Right hindlimb (tissue), 1 donor: ENCODE results near the gene KRTAP9-6.
"Not testable (repeated sequence)": the region's sequence is repeated elsewhere in the genome, so short reads cannot be mapped to it uniquely, and the experiment has no call there.

ENCODE experiments used
- DNase-seq: peaks from one replicate; pipeline ENCODE4 v3.0.0-alpha.2; 2018

Gene KRTAP9-6

DNA sequence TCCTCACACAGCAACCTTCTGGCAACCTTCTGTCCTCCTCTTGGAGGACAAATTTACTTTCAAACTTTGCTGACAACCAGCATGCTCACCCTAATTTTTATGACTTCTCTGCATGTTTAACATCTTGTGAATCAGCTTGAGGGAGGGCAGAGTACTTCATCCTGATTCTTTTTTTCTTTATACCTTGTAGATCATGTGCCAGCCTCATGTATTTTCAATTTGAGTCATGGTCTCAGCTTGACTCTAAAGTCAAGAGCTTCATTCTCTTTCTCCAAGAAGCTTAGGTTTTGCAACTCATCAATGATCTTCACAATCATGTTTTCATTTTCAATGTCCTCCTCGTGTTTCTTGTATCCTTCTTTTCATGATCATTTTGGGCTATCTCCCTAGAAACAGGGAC is 6.7 kb downstream of the KRTAP9-6 start:
- no peak for DNase-seq

DNA sequence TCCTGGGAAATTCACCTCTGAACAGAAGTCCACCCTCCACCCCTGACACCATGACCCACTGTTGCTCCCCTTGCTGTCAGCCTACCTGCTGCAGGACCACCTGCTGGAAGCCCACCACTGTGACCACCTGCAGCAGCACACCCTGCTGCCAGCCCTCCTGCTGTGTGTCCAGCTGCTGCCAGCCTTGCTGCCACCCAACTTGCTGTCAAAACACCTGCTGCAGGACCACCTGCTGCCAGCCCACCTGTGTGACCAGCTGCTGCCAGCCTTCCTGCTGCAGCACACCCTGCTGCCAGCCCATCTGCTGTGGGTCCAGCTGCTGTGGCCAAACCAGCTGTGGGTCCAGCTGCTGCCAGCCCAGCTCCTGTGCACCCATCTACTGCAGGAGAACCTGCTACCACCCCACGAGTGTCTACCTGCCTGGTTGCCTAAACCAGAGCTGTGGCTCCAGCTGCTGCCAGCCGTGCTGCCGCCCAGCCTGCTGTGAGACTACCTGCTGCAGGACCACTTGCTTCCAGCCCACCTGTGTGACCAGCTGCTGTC is 10.5 kb downstream of the KRTAP9-6 start, which contains the start of gene KRTAP9-7:
TSS of gene KRTAP9-7 (plus strand) at position 51 of the 543 bp plus-strand sequence. CDS start at position 51, 0 bp downstream.
- DNase-seq: not testable (repeated sequence)

DNA sequence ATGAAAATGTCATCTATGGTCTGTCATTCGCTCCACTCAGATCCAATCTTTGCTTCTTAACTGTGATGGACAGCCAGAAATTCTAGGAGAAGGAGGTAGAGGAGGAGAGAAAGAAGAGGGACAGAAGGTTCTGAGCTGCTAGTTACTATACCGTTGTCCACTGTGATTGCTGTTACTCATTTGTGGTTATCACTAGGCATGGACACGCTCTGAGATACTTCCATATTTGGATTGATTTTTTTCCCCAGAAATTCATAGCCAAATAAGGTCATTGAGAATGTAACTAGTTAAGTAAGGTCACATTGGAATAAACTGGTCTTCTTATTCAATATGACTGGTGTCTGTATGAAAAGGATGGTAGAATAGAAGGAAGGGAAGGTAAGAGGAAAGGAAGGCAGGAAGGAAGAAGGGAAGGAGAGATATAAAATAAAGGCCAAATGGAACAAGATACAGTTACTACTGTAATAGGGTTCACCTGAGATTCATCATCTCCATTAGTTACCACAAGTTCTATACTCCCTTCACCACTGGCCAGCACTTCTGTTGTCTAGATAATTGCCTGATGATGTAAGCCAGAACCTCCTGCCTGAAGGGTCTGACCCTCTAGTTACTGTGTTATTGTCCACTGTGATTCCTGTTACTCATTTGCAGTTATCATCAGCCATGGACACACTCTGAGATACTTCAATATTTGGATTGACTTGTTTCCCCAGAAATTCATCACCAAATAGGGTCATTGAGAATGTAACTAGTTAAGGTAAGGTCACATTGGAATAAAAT is 13.2 kb downstream of the KRTAP9-6 start:
- DNase-seq: no peak

DNA sequence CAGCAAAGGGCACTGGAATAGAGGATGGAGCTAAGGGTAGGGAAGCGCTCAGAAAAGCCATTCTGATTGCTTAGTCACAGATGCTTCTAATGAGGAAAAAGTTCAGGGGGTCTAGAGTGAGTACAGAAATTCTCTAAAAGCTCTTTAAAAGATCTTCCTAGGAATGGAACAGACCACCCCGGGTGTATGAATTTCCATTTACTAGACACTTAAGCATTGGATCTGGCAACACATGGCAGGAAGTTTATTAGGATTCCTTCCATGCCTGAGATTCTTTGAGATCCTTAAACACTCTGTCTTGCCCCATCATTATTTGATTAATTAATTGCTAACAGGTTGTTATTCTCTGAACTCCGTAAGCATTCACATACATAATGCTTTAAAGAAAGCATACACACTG is 18.9 kb downstream of the KRTAP9-6 start:
- no peak for DNase-seq

DNA sequence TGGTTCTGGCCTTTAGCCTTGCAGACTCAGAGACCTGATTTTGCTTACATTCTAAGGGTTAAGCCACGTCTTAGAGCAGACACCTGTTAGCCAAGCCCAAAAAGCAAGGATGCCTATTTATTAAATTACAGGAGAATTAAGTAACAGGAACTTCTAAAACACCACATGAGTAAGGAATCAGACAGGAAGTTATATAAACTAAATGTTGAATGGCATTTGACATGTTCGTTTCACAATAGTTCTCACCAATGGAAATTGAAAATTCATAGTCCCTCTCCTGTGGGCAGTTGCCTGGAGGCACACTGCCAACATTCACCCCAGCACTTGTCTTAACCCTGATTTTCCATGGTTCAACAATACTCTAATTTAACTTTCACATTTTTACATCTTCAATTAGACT is 19.4 kb downstream of the KRTAP9-6 start:
- DNase-seq: no peak

DNA sequence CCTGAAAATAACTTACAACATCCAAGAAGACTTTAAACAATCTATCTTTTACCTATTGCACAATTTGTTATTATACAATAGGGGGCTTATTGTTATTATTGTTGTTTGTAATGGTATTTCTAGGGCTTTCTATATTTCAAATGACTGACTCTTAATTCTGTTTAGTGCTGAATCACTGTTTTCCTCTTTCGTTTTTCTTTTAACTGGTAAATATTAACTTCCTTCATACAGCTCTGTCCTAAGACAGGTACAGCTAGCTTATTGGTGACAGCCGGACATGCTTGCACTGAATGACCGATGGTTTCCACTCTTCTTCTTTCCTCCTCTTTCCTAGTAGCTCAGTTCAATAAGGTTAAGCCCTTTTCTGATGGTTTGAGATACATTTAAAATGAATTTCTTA is 21.9 kb downstream of the KRTAP9-6 start:
- no peak for DNase-seq

DNA sequence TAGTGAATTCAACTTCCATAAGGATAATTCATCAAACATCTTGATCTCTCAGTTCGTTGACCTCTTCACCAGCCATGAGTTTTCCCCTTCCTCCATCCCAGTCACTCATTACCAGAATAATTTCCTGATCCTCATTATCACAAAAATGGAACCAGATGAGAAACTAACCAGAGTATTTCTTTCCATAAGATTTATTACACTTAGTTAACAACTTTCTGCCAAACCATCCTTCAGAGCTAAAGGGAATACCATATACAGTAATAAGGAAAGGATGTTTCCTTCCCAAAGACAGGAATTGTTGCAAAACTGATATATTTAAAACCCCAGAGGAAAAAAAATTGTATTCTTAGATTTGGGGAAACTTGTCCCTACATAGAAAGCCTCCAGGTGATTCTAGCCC is 28.8 kb downstream of the KRTAP9-6 start:
- no peak for DNase-seq

DNA sequence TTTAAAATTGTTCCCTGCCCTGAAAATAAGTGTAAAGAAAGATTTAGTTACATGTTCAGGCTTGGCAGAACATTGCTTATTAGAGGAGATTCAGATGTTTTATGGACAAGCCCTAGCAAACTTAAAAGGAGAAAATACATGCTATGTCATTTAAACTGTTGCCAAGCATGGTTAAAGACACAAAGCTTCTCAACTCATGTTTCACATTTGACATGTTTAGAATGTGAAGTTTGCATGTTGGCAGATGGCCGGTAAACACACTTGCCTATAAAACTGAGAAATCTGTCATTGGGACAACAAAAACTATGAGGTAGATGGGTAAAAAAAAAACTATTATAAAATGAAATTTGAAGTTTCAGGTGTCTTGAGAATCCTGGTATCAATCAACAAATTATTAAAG is 31.7 kb downstream of the KRTAP9-6 start:
- DNase-seq: no peak

DNA sequence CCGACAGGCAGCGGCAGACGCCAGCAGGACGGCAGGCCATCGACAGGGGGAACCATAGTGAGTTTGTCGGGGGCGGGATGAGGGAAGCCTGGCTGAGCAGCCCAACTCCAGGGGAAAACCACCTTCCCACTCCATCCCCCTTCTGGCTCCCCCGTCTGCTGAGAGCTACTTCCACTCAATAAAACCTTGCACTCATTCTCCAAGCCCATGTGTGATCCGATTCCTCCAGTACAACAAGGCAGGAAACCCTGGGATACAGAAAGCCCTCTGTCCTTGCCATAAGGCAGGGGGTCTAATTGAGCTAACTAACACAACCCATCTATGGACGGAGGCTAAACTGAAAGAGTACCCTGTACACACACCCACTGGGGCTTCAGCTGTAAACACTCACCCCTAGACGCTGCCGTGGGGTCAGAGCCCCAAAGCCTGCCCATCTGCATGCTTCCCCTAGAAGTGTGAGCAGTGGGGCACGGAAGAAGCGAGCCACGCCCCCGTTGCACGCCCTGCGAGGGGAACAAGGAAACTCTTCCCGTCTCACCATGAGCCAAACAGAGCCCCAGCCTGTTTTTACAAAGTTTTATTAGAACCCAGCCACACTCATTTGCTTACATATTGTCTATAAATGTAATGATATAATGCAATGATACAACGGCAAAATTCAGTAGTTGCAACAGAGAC is 33.4 kb downstream of the KRTAP9-6 start:
- no peak for DNase-seq

DNA sequence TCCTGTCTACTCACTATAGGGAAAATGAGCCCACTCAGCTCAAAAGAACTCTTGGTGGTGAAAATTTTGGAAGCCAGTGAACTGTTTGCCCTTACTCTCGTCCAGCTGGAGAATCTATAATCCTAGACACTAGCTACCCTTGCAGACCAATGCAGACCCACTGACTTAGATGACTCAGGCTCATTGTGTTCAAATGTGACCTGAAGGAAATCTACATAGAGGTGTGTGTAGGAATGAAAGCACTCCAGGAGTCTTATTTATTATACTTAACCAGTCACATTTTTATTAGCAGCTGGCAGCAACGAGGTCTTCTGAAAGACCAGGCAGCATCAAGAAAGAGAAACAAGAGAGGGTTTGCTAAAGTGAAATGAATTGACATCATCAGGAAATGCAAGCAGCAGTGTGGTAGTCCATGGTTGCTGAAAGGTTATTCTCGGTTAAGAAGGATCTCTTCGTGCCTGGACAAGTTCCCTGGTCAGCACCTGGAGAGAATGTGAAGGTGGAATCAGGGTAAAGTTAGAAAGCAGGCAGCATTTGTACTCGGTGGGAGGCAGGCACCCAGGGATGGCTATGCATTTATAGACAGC is 36.1 kb downstream of the KRTAP9-6 start:
- DNase-seq: no peak

DNA sequence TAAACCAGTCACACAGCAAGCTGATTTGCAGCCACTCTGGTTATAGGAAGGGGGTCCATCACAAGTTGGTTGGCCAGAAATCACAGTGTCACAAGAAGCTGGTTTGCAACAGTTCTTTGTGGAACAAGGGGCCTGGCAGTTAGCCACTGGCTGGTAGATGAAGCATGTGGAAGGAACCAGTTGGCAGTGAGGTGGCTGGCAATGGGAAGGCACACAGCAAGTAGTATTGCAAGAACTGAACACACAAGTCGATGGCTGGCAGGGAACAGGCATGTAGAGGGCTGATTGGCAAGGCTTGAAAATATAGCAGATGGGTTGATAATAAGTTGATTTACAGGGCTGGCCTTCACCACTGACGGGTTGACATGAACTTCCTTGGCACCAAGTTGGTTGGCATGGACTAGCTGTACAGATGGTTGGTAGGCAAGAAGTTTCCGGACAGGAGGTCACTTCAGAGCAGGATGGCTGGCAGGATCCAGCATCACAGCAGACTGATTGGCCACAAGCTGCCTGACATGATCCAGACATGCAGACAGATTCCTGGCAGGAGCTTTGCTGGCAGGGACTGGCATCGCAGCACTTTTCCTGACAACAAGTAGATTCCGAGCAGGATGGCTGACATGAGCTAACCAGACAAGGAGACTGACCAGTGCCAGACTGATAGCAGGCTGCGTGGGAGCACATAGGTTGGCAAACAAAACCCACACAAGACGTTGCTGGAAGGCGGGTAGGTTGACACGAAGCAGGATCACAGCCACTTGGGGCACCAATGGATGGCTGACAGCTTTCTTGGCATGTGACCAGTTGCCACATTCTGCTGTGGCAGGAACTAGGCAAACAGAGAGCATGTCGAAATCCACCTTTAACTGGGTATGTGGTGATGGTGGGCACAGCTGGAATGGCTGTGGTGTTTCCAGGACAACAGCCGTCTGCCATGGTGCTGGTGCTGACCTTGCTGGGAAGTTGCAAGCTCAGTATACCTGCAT is 37.0 kb downstream of the KRTAP9-6 start, which contains the start of gene KRTAP29-1:
TSS of gene KRTAP29-1 (minus strand) at position 936 of the 986 bp plus-strand sequence. CDS start at position 936, 0 bp downstream.
- no peak for DNase-seq

DNA sequence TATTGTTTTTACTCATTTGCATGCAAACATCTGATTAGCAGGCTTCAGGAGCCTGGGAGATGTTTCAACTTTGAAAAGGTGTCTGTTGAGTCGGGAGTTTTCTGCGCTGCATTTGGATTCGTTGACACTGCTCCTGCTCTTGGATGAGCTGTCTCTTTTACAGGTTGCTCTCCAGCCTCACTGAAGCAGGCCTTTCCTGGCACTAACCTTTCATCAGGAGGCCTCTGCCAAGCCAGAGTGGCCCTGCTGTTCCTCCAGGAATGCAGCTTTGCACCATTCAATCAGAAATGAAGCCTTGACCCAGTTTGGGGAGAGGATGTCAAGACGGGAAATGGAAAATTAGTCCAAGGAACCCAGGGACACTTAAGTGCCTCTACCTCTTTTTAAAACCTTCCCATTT is 37.8 kb downstream of the KRTAP9-6 start:
- DNase-seq: no peak

DNA sequence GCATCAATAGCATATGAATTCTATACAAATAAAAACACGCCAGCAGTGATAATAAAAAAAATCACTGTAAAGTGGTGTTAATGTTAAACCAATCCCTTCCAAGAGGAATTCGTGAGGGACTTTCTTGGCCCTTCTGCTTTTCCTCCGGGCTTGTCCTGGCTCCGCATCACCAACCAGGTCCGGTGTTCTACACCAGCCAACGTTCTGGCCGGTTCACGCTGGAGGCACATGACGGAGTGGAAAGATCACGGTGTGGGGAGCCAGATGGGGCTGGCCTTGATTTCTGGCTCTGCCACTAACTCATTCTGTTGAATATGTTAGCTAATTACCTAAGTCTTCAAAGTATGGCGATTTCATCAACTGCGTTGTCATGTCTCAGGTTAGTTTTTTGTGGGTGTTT is 38.9 kb downstream of the KRTAP9-6 start:
- no peak for DNase-seq

DNA sequence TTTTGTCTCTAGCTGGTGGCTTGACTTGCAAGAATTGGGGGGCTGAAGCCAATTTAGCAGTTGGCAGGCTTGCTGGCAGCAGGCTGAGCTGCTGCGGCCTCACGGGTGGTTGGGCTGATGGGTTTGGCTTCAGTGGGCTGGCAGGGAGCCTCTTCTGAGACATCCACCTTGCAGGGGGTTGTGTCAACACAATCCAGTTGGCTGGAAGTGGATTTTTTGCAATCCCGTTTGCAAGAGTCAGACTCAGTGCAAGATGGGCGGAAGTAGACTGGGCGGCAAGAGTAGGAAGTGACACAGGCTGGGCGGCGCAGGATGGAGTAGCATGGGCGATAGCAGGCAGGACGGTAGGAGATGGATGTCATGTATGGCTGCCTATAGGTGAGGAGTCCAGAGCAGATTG is 42.5 kb downstream of the KRTAP9-6 start:
- no peak for DNase-seq

DNA sequence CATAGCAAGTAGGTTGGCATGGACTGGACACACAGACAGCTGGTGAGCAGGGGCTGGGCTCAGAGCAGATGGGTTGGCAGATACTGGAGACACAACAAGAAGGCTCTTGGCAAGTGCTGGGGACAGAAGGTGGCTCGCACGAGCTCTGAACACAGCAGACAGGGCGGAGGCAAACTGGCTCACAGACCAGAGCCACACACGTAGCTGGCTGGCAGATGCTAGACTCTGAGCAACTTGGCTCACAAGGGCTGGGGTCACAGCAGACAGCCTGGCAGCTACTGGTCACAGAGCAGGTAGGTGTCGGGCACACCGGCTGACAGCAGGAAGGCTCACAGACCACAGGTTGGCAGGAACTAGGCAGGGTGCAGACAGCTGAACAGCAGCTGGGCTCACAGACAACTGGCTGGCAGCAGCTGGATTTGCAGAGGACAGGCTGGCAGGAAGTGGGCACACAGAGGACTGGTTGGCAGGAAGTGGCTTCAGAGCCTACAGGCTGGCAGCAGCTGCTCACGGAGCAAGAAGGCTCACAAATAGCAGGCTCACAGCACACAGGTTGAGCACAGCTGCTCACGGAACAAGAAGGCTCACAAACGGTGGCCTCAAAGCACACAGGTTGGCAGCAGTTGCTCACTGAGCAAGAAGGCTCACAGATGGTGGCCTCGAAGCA is 43.2 kb downstream of the KRTAP9-6 start:
- peak; percentile 72 for DNase-seq

DNA sequence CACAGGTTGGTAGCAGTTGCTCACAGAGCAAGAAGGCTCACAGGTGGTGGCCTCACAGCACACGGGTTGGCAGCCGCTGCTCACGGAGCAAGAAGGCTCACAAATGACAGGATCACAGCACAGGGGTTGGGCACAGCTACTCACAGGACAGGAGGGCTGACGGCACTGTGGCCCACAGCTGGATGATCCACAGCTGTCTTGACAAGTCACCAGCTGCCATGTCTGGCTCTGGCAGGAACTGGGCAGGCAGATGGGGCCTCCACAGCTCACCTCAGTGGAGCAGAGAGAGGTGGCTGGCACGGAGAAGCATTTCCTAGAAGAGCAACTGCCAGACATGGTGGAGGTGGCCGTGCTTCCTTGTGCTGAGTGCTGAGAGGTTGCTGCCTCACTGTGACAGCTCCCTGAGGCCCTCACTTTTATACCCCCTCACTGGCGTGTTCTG is 43.8 kb downstream of the KRTAP9-6 start, which contains the start of gene KRTAP16-1:
TSS of gene KRTAP16-1 (minus strand) at position 392 of the 442 bp plus-strand sequence. CDS start at position 336, 56 bp downstream.
- peak; percentile 33 for DNase-seq

DNA sequence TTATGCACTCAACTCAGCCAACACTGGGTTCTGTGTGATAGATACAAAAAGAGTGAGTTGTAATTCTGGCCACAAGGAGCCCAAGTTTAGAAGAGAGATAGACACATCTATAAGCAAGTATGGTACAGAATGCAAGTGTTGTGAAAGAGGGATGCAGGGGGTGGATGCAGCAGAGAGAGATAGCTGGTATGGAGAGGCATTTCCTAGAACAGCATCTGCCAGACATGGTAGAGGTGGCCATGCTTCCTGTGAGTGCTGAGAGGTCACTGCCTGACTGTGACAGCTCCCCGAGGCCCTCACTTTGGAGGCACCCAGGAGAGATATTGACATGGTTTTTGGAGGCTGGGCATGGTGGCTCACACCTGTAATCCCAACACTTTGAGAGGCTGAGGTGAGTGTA is 45.9 kb downstream of the KRTAP9-6 start:
- no peak for DNase-seq

DNA sequence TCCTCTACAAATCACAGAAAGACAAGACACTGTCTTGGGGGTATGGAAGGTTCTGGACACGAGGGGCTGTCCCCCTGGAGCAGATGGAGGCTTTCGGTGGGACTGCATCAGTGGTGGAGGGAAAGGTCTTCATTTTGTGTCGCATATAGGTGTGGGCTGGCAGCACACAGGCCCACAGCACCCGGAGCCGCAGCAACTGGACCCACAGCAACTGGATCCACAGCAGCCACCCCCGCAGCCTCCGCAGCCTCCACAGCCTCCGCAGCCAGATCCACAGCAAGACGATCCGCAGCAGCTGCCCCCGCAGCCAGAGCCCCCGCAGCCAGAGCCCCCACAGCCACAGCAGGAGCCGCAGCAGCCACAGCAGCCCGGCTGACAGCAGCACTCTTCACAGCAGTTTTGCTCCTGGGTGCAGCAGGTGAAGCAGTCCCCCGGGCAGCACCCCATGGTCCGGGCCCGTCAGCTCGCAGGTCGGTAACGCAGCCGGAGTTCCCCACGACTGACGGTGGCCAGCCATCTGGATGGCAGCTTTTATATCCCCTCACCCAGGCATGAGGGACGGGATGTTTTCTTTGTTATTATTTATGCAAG is 50.1 kb downstream of the KRTAP9-6 start, which contains the start of gene KRTAP17-1:
TSS of gene KRTAP17-1 (minus strand) at position 507 of the 591 bp plus-strand sequence. CDS start at position 447, 60 bp downstream.
- DNase-seq: no peak
